PFSK-1 (cell line): ENCODE data around the gene KDM6A.

Experiments used
- FOXP2 ChIP-seq: optimal IDR thresholded peaks from 2 replicates; pipeline ENCODE3; 2011; ENCODE audit warnings: borderline replicate concordance, control low read depth, inconsistent platforms; ENCODE audit not compliant: insufficient read depth; ENCODE audit errors: extremely low read length, extremely low read depth
- POLR2AphosphoS5 ChIP-seq: IDR thresholded peaks from 2 replicates; pipeline ENCODE4 v1.6.1; 2012; ENCODE audit warnings: low read depth, mild to moderate bottlenecking, control low read depth, low read length, moderate library complexity
- REST ChIP-seq, 2 experiments: IDR thresholded peaks; 2 replicates each; pipeline versions ENCODE4 v1.6.1 to v1.8.0; 2011 to 2012; ENCODE audit warnings: low read depth in 2 of 2, low read length in 2 of 2, control low read depth in 1 of 2, inconsistent platforms in 1 of 2, mild to moderate bottlenecking in 1 of 2, moderate library complexity in 1 of 2; ENCODE audit not compliant: insufficient read depth in 1 of 2
- SIN3A ChIP-seq: IDR thresholded peaks from 2 replicates; pipeline ENCODE4 v1.6.1; 2012; ENCODE audit warnings: mild to moderate bottlenecking, low read length, moderate library complexity, borderline replicate concordance; ENCODE audit not compliant: insufficient read depth
- TAF1 ChIP-seq: IDR thresholded peaks from 2 replicates; pipeline ENCODE4 v1.6.1; 2012; ENCODE audit warnings: low read length, control low read depth, borderline replicate concordance; ENCODE audit not compliant: insufficient read depth

Gene KDM6A

GRCh38 chrX:44997888-44998287, 124.9 kb downstream of the KDM6A start:
- no peak for TF ChIP-seq POLR2AphosphoS5
- TF ChIP-seq REST (IDR thresholded peaks at IDR 0.05; ENCODE audit: insufficient read depth in 1 of 2, low read depth in 2 of 2, low read length in 2 of 2) = no peak
- TF ChIP-seq SIN3A = no peak

- TF ChIP-seq REST (IDR thresholded peaks at IDR 0.05; ENCODE audit: insufficient read depth in 1 of 2, low read depth in 2 of 2, low read length in 2 of 2) (no peak), SIN3A (no peak), TAF1 (no peak), FOXP2 (no peak), POLR2AphosphoS5 (no peak)
These were observed 128.1 kb downstream of the KDM6A start for GRCh38 chrX:45001048-45001447.

GRCh38 chrX:45003085-45003484, 130.1 kb downstream of the KDM6A start:
- TF ChIP-seq POLR2AphosphoS5 = no peak
- TF ChIP-seq SIN3A = no peak
- no peak for TF ChIP-seq TAF1

GRCh38 chrX:45006002-45006800, 133.2 kb downstream of the KDM6A start:
- TF ChIP-seq SIN3A (no peak), REST (IDR thresholded peaks at IDR 0.05; ENCODE audit: insufficient read depth in 1 of 2, low read depth in 2 of 2, low read length in 2 of 2) (no peak), FOXP2 (no peak), POLR2AphosphoS5 (no peak), TAF1 (no peak)

- TF ChIP-seq FOXP2 (no peak), SIN3A (no peak), POLR2AphosphoS5 (no peak), TAF1 (no peak), REST (IDR thresholded peaks at IDR 0.05; ENCODE audit: insufficient read depth in 1 of 2, low read depth in 2 of 2, low read length in 2 of 2) (no peak)
These were observed 134.6 kb downstream of the KDM6A start for GRCh38 chrX:45007598-45007997.
